T-cell (primary cell): Measurements from ENCODE around the gene TMEM94. TPM values are rescaled to one million over a fixed set of nuclear protein-coding genes. Genes with fewer than 3 reads are reported as not detected.
"Not testable (repeated sequence)": the region's sequence is repeated elsewhere in the genome, so short reads cannot be mapped to it uniquely, and the experiment has no call there.

ENCODE experiments used
- ATAC-seq, 4 experiments: fragments of 200-7000 bp in 3 of 4; fragments of 150-1000 bp in 1 of 4; cut with Tn5 transposase; replicated peaks in 1 of 4; 1 replicate in 3 of 4; 2 replicates in 1 of 4; pipeline ENCODE4 v1.10.0; 2021; ENCODE audit warnings: moderate library complexity in 3 of 4, mild to moderate bottlenecking in 2 of 4, moderate number of reproducible peaks in 1 of 4
- CTCF ChIA-PET, 2 donors: fragments of 300-600 bp; sonication (Branson Sonifier 250); formaldehyde crosslinking; loops; one replicate each; lab custom pipeline; 2022; ENCODE audit warnings: antibody characterized with exemption in 2 of 2; lab: Charles Lee
- POLR2A ChIA-PET, 2 donors: fragments of 300-600 bp; sonication (Branson Sonifier 250); formaldehyde crosslinking; loops; one replicate each; lab custom pipeline; 2022; ENCODE audit warnings: antibody characterized with exemption in 2 of 2; lab: Charles Lee
- DNase-seq, 35 experiments: peaks; one replicate each; pipeline versions ENCODE4 v3.0.0 to v3.0.0-alpha.2; 2013 to 2023
- H3K27ac ChIP-seq: one replicate; pipeline ENCODE4 v1.5.1; 2013; ENCODE audit warnings: low read length
- H3K27me3 ChIP-seq, 2 experiments: replicated peaks in 1 of 2; 1 replicate in 1 of 2; 2 replicates in 1 of 2; pipeline versions ENCODE4 v1.6.1 to v1.7.0; 2013; ENCODE audit warnings: low read length in 1 of 2, mixed read lengths in 1 of 2; ENCODE audit not compliant: control insufficient read depth in 2 of 2, insufficient read depth in 2 of 2; ENCODE audit errors: extremely low read depth in 1 of 2
- H3K36me3 ChIP-seq, 2 donors: 1 replicate in 1 of 2; 2 replicates in 1 of 2; pipeline versions ENCODE4 v1.6.1 to v1.7.0; 2013; ENCODE audit warnings: low read length in 1 of 2; ENCODE audit not compliant: control insufficient read depth in 2 of 2, insufficient read depth in 1 of 2; ENCODE audit errors: extremely low read depth in 1 of 2
- H3K4me1 ChIP-seq, 2 experiments: 1 replicate in 1 of 2; 2 replicates in 1 of 2; pipeline versions ENCODE4 v1.6.1 to v1.7.0; 2013; ENCODE audit warnings: low read length in 2 of 2, mixed read lengths in 1 of 2; ENCODE audit not compliant: insufficient read depth in 2 of 2, control insufficient read depth in 1 of 2; ENCODE audit errors: extremely low read depth in 1 of 2
- H3K4me3 ChIP-seq, 2 donors: 1 replicate in 1 of 2; 2 replicates in 1 of 2; pipeline versions ENCODE4 v1.5.1 to v1.7.0; 2013; ENCODE audit warnings: mild to moderate bottlenecking in 2 of 2, low read length in 1 of 2, moderate library complexity in 1 of 2; ENCODE audit not compliant: control insufficient read depth in 1 of 2; ENCODE audit errors: extremely low read depth in 1 of 2
- H3K9me3 ChIP-seq: 2 replicates; pipeline ENCODE4 v1.7.0; 2013
- H3K27ac Mint-ChIP-seq, 2 donors: one replicate each; pipeline ENCODE4 v1.8.0; 2020 to 2021; ENCODE audit warnings: mild to moderate bottlenecking in 2 of 2, mixed read lengths in 2 of 2
- H3K27me3 Mint-ChIP-seq, 2 donors: one replicate each; pipeline ENCODE4 v1.8.0; 2021 to 2022; ENCODE audit warnings: mixed read lengths in 2 of 2
- H3K36me3 Mint-ChIP-seq: one replicate; pipeline ENCODE4 v1.8.0; 2021; ENCODE audit warnings: mixed read lengths
- H3K4me1 Mint-ChIP-seq, 3 donors: one replicate each; pipeline ENCODE4 v1.8.0; 2020 to 2022; ENCODE audit warnings: mixed read lengths in 3 of 3, mild to moderate bottlenecking in 1 of 3
- H3K4me3 Mint-ChIP-seq, 3 donors: one replicate each; pipeline ENCODE4 v1.8.0; 2020 to 2022; ENCODE audit warnings: mild to moderate bottlenecking in 3 of 3, mixed read lengths in 3 of 3, moderate library complexity in 3 of 3
- H3K9me3 Mint-ChIP-seq, 3 donors: one replicate each; pipeline ENCODE4 v1.8.0; 2020 to 2022; ENCODE audit warnings: mixed read lengths in 3 of 3
- whole genome bisulfite sequencing: methylation state at CpG from one replicate; pipeline ENCODE4 v1.1.5; 2013; ENCODE audit warnings: missing lambda C conversion rate; ENCODE audit not compliant: insufficient coverage; 5-methylcytosine and 5-hydroxymethylcytosine counted together
- total RNA-seq, 35 experiments: library from RNA in 6 of 35; stranded (reverse) in 6 of 35; fragments of 120-200 nt in 1 of 35; gene quantifications; one replicate each; pipeline versions ENCODE4 v1.2.1 to v1.2.4 and lab custom pipeline; 2013 to 2026

TMEM94 gene
- total RNA-seq, 5 donors from 2014 or later (not counting 1 experiment from before 2014, with no cell fraction given): 78.5 to 125 (median 105) TPM

DNA sequence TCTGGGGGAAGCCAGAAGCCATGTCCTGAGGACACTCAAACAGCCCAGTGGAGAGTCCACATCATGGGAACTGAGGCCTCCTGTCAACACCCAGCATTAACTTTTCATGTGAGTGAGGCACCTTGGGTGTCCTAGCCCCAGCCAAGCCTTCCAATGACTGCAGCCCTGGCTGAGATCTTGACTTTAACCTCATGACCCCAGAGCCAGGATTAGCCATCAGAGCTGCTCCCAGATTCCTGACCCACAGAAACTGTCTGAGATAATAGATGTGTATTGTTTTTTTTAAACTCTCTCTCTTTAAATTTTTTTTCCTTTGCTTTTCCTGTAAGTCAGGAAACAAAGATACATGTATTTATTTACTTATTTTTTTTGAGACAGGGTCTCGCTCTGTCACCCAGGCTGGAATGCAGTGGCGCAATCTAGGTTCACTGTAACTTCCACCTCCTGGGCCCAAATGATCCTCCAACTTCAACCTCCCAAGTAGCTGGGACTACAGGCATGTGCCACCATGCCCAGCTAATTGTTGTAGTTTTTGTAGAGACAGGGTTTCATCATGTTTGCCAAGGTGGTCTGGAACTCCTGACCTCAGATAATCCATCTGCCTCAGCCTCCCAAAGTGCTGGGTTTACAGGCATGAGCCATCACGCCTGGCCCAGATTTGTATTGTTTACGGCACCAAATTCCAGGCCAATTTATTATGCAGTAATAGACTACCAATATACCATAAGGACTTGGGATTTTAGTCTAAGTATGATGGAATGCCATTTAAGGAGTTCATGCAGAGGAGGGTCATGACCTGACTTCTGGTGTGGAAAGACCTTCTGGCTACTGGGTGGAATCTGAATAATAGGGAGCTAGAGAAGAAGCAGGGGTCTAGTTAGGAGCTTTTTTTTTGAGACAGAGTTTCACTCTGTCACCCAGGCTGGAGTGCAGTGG, 14.0 kb upstream of the TMEM94 start:
- no peaks in the 10 kb centered on the region for H3K9me3 Mint-ChIP-seq
- ATAC-seq (no peak), DNase-seq (no peak)
- peaks cover 0 to 7% (median 0%) of the 10 kb centered on the region in 3 donors for H3K4me1 Mint-ChIP-seq
- peak overlapping the region in 1 of 2 donors; percentile 34 for H3K27ac Mint-ChIP-seq
- H3K27me3 Mint-ChIP-seq: no peaks in the 10 kb centered on the region
- no peak overlapping the region for H3K4me3 ChIP-seq
- H3K4me1 ChIP-seq: no peaks in the 10 kb centered on the region
- no peaks in the 10 kb centered on the region for H3K36me3 Mint-ChIP-seq
- POLR2A ChIA-PET: interaction anchor here in 1 of 2 donors (0.6 kb wide), 1 partner anchor 11 kb away, joined by 6 read pairs; no protein-coding TSS in a partner anchor
- no peaks in the 10 kb centered on the region for H3K9me3 ChIP-seq
- no peak overlapping the region for H3K4me3 Mint-ChIP-seq
- CTCF ChIA-PET: no interaction called here
- H3K36me3 ChIP-seq: no peaks in the 10 kb centered on the region
- no CpG with 5 or more reads among the region's 4 CpGs for WGBS
- H3K27ac ChIP-seq: no peak overlapping the region
- no peaks in the 10 kb centered on the region for H3K27me3 ChIP-seq

DNA sequence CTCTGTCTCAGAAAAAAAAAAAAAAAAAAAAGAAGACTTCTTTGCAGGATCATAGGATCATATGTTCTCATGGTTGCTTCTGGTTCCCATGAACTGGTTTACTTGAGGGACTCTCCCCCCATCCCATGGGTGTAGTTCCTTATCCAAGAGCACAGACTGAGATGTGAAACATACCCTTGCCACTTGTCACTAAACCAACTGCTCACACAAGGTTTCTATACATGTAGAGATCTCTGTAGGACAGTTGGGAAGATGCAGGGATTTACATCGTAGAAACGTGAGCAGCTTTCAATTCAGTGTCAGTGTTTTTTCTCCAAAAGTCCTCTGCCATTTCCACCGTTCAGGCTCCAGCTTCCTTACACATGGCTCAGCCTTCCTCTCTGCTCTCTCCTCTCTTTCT, 11.1 kb upstream of the TMEM94 start:
- no peaks in the 10 kb centered on the region for H3K36me3 ChIP-seq
- H3K9me3 ChIP-seq: no peaks in the 10 kb centered on the region
- Mint-ChIP-seq H3K4me3 (no peak overlapping the region), H3K27ac (no peak overlapping the region), H3K36me3 (no peaks in the 10 kb centered on the region), H3K27me3 (no peaks in the 10 kb centered on the region), H3K4me1 (peaks cover 0 to 7% (median 0%) of the 10 kb centered on the region in 3 donors), H3K9me3 (no peaks in the 10 kb centered on the region)
- ATAC-seq (no peak), DNase-seq (no peak)
- ChIA-PET CTCF (no interaction called here), POLR2A (no interaction called here)
- WGBS: 100% methylated on average over 1 of the region's 3 CpGs
- no peaks in the 10 kb centered on the region for H3K27me3 ChIP-seq
- no peaks in the 10 kb centered on the region for H3K4me1 ChIP-seq
- no peak overlapping the region for H3K4me3 ChIP-seq
- no peak overlapping the region for H3K27ac ChIP-seq

DNA sequence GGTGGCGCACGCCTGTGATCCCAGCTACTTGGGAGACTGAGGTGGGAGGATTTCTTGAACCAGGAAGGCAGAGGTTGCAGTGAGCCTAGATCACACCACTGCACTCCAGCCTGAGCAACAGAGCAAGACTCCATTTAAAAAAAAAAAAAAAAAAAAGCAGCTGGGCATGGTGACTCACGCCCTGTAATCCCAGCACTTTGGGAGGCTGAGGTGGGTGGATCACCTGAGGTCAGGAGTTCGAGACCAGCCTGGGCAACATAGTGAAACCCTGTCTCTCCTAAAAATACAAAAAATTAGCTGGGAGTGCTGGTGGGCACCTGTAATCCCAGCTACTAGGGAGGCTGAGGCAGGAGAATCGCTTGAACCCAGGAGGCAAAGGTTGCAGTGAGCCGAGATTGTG, 10.5 kb upstream of the TMEM94 start:
- H3K9me3 ChIP-seq, H3K36me3 ChIP-seq, DNase-seq, H3K27ac ChIP-seq, POLR2A ChIA-PET, H3K27me3 Mint-ChIP-seq, H3K4me1 Mint-ChIP-seq, H3K36me3 Mint-ChIP-seq, H3K27me3 ChIP-seq, H3K27ac Mint-ChIP-seq, CTCF ChIA-PET, H3K4me3 ChIP-seq, ATAC-seq, H3K9me3 Mint-ChIP-seq, H3K4me3 Mint-ChIP-seq, H3K4me1 ChIP-seq: not testable (repeated sequence)
- 100% methylated on average over 1 of the region's 6 CpGs for WGBS

DNA sequence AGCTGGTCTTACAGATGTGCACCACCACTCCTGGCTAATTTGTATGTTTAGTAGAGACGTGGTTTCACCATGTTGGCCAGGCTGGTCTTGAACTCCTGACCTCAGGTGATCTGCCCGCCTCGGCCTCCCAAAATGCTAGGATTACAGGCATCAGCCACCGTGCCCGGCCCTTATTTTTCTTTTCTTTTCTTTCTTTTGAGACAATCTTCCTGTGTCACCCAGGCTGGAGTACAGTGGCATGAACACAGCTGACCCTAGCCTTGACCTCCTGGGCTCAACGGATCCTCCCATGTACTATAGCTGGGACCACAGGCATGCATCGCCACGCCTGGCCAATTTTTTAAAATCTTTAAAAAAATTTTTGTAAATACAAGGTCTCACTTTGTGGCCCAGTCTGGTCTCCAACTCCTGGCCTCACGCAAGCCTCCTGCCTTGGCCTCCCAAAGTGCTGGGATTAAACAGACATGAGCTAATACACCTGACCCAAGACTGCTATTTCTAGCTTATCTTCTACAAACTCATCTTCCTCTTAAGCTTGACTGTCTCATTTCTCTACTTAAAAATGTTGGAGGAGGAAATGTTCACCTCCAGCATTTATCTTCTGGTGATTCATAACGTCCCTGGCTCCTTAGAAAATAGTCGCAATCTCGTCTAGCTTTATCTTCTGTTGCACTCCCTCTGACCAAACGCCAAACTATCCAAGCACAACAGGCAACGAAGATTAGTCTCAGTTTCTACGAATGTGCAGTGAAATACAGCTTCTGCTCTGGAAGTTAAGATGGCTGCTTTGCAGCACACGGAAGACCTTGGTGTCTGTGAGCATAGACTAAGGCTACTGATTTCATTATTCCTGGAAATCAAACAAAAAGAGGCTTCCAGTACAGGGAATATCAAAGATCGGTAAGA, 8.2 kb upstream of the TMEM94 start:
- Mint-ChIP-seq H3K4me1 (no peaks in the 10 kb centered on the region), H3K4me3 (no peak overlapping the region), H3K27me3 (no peaks in the 10 kb centered on the region), H3K9me3 (no peaks in the 10 kb centered on the region), H3K27ac (no peak overlapping the region), H3K36me3 (no peaks in the 10 kb centered on the region)
- H3K27me3 ChIP-seq: no peaks in the 10 kb centered on the region
- H3K4me1 ChIP-seq: no peaks in the 10 kb centered on the region
- ATAC-seq: no peak
- H3K9me3 ChIP-seq: no peaks in the 10 kb centered on the region
- H3K36me3 ChIP-seq: no peaks in the 10 kb centered on the region
- ChIA-PET CTCF (no interaction called here), POLR2A (no interaction called here)
- H3K27ac ChIP-seq: no peak overlapping the region
- H3K4me3 ChIP-seq: no peak overlapping the region
- WGBS: 87% methylated on average over 13 of the region's 17 CpGs
- DNase-seq: no peak

DNA sequence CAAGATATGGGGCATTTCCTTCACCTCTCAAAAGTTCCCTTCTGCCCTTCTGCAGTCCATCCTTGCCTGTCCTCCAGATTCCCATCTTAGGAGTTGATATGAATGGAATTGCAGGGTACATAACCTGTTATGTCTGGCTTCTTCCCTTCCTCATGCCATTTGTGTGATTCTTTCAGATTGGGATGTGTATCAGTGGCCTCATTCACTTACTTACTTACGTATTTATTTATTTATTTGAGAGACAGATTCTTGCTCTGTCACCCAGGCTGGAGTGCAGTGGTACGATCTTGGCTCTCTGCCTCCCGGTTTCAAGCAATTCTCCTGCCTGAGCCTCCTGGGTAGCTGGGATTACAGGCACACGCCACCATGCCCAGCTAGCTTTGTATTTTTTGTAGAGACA, 6.2 kb upstream of the TMEM94 start:
- no peak overlapping the region for H3K27ac Mint-ChIP-seq

DNA sequence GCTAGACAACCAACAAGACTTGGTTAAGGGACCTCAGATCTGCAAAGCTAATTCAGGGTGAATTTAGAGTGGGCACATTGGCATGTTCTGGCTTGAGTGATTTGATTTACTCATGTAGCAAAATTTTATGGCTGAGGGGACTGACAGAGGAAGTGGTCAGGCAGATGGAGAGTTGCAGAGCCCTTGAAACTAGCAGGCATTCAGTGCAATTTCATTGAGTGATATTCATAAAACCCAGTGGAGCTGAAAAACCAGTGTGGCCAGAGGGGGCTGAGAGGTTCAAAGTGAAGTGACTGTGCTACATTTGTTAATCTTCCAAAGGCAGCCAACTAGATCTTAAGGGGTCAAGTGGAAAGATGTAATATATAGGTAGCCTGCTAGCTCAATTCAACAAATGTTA, 2.2 kb upstream of the TMEM94 start:
- no peaks in the 10 kb centered on the region for H3K36me3 Mint-ChIP-seq
- H3K27ac Mint-ChIP-seq: peak overlapping the region in 1 of 2 donors; percentile 17
- H3K4me1 Mint-ChIP-seq: peaks cover 22 to 27% (median 24%) of the 10 kb centered on the region in 3 donors
- ChIA-PET CTCF (interaction anchor here in 1 of 2 donors (0.7 kb wide), 1 partner anchor 11 kb away, joined by 3 read pairs; no protein-coding TSS in a partner anchor), POLR2A (interaction anchor here in 1 of 2 donors (0.5 kb wide), 1 partner anchor 11 kb away, joined by 6 read pairs; no protein-coding TSS in a partner anchor)
- ATAC-seq: no peak
- H3K27me3 Mint-ChIP-seq: no peaks in the 10 kb centered on the region
- no peak for DNase-seq
- Histone ChIP-seq H3K4me3 (no peak overlapping the region), H3K9me3 (no peaks in the 10 kb centered on the region), H3K36me3 (no peaks in the 10 kb centered on the region), H3K27ac (no peak overlapping the region), H3K4me1 (peaks cover 13 to 18% of the 10 kb centered on the region in 2 experiments), H3K27me3 (no peaks in the 10 kb centered on the region)
- H3K9me3 Mint-ChIP-seq: no peaks in the 10 kb centered on the region
- H3K4me3 Mint-ChIP-seq: peak overlapping the region in 1 of 3 donors; percentile 4

More for the DNA sequence above, 6.2 kb upstream of the TMEM94 start:
- H3K27me3 Mint-ChIP-seq: no peaks in the 10 kb centered on the region
- no peaks in the 10 kb centered on the region for H3K9me3 Mint-ChIP-seq
- H3K9me3 ChIP-seq: no peaks in the 10 kb centered on the region
- CTCF ChIA-PET: no interaction called here
- 83% methylated on average over 3 of the region's 4 CpGs for WGBS
- H3K36me3 ChIP-seq: no peaks in the 10 kb centered on the region
- no peak for ATAC-seq
- no peak overlapping the region for H3K4me3 ChIP-seq
- no peak overlapping the region for H3K4me3 Mint-ChIP-seq
- H3K27ac ChIP-seq: no peak overlapping the region
- no peaks in the 10 kb centered on the region for H3K27me3 ChIP-seq
- no peak for DNase-seq
- H3K4me1 Mint-ChIP-seq: no peaks in the 10 kb centered on the region
- POLR2A ChIA-PET: no interaction called here
- H3K36me3 Mint-ChIP-seq: no peaks in the 10 kb centered on the region
- no peaks in the 10 kb centered on the region for H3K4me1 ChIP-seq
